GM19025 (cell line): ENCODE results near the gene EDN3.
"Not testable (repeated sequence)": the region's sequence is repeated elsewhere in the genome, so short reads cannot be mapped to it uniquely, and the experiment has no call there.

Experiments used
- ATAC-seq: cut with Tn5 transposase; IDR thresholded peaks from one replicate; pipeline ENCODE4 v1.9.1; 2021; ENCODE audit warnings: mild to moderate bottlenecking, low read depth, moderate library complexity; ENCODE audit not compliant: unreplicated experiment

Gene EDN3

DNA sequence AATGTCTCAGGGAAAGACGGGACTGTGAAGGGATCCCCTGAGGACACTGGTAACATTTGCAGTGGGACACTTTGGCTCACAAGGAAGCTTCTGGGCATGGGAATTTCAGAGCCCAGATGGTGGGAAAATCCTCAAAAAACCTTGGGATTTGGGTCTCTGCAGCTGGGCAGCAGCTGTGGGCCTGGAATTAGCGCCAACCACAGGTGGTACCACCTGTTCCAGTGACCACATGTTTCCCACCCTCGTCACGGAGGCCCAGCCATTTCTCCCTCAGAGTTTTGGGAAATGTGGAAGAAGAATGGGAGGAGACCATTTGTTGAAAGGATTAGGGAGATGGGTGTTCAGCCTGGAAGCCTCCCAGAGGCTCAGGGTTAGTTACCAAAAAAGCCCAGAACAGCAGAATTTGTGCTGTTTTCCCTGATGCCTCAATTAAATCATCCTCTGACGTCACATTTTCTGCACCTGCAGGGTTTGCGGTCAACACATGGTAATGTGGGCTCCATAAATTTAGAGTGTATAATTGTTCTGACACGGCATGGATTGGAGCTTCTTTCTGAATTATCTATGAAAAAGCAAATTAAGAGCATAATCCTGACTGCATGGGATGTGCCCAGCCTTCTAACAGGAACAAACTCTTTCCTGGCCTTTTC is 34.4 kb downstream of the EDN3 start:
- no peak for ATAC-seq

DNA sequence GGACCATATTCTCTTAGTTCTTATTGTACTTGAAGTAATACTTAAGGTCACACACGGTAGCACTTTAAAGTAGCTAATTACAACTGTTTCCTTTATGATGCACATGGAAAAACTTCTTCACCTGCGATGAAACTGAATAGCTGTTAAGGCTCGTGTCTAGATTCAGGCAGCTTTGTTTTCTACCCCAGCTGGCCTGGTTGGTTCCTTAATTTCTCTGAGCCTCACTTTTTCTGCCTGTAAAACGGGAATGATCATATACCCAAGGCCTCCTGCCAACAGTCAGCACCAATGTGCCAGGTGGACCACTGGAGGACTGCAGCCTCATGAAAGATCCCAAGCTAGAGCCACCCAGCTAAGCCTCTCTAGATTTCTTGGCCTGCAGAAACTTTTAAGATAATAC is 35.0 kb downstream of the EDN3 start:
- no peak for ATAC-seq

GRCh38 chr20:59336540-59336939 is 36.1 kb downstream of the EDN3 start:
- ATAC-seq = no peak

DNA sequence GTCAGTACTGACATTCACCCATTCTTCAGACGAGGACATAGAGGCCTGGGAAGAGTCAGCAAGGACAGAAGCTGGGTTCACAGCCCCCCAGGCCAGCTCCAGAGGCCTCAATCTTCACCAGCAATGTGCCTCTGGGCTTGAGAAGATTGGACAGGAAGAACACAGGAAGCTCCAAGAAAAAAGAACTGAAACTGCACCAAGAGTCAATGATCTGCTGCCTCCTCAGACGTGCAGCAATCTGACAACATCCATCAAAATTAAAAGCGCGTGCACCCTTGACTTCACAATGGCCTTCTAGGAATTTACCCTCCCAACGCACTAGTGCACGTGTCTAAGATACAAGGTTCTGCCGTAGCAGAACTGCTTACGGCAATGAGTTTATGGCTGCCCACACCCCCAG is 38.0 kb downstream of the EDN3 start:
- not testable (repeated sequence) for ATAC-seq

GRCh38 chr20:59340201-59340885 is 39.9 kb downstream of the EDN3 start:
- no peak for ATAC-seq

- not testable (repeated sequence) for ATAC-seq
These were observed 41.0 kb downstream of the EDN3 start for GRCh38 chr20:59341285-59342022.

GRCh38 chr20:59342023-59342957 is 41.9 kb downstream of the EDN3 start:
- ATAC-seq = no peak

DNA sequence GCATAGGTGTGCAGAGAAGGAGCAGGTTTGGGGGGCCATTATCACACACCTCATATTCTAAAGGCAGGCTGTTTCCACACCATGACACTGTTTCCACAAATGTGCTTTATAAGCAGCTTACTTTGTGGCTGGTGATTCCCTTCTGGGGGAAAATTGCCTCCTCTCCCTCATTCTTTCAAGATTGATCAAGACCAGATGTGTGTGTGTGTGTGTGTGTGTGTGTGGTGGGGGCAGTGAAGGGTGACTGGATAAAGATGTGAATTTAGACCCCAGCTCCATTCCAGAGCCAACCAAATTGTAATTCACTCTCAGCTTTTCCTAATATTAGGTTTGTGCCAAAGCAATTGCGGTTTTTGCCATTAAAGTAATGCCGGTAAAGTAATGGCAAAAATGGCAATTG is 45.6 kb downstream of the EDN3 start:
- ATAC-seq = no peak

DNA sequence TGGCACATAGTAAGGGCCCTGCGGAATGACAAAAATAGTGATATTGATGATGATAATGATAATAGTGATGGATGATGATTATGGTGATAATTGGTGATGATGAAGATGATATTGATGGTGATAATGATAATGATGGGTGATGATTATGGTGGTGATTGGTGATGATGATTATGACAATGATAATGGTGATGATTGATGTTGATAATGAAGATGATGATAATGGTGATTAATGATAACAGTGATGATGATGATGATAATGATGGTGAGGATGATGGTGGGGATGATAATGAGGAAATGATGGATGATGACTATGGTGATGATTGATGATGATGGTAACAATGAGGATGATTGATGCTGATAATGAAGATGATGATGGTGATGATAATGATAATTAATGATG is 48.9 kb downstream of the EDN3 start:
- ATAC-seq = no peak

DNA sequence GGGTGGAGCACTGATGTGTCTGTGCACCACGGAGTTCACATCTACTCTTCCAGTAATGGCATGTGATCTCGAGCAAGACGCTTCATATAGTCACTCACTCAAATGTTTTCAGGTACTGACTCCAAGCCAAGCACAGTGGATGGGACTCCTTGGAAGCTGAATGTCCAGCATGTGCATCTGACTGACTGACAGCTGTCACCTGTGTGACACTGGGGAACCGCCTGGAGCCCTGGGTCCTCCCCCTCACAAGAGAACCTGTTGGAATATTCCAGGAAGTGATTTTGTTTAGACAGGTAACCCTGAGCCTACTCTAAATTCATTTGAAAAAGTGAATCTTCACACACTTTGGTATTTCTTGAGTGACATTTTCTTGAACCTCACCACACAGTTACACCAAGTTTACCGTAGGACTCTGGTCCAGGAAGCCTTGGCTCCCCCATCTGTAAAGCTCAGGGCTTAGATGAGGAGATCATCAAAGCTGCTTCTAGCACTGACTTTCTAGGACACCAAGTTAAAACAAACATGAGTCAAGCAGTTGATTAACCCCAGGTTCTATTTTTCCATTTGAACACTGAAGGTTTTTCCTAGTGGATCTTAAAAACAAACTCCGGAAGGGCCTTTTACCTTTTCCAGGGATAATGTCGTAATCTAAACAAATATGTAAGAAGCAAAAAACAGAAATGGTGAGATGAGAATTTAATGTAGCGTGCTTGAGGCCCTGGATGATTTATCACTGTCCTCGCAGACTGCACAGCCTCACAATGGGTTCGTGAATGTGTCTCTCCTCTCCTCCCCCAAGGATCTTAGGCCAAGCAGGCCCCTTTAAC is 50.1 kb downstream of the EDN3 start:
- no peak for ATAC-seq

- no peak for ATAC-seq
These were observed 51.0 kb downstream of the EDN3 start for GRCh38 chr20:59351157-59352040.

GRCh38 chr20:59352541-59352940 is 52.1 kb downstream of the EDN3 start:
- ATAC-seq = no peak

DNA sequence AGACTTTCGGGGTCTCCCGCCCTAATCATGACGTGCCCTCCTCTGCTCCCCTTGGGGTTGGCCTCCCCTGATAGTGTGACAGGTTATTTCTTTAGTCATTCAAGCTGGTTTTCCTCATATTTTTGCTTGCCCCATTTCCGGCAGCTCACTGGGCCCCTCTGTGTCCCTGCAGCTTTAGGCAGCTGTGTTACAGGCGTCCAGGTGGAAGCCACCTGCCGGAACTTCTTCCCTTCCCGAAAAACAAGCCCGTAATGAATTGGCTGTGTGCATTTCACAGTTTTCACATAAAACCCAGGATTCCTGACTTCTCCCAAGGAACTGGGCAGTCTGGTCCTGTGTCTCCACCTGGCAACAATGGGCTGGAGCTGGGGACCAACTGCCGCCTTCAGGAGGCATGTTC is 52.6 kb downstream of the EDN3 start:
- ATAC-seq = no peak

DNA sequence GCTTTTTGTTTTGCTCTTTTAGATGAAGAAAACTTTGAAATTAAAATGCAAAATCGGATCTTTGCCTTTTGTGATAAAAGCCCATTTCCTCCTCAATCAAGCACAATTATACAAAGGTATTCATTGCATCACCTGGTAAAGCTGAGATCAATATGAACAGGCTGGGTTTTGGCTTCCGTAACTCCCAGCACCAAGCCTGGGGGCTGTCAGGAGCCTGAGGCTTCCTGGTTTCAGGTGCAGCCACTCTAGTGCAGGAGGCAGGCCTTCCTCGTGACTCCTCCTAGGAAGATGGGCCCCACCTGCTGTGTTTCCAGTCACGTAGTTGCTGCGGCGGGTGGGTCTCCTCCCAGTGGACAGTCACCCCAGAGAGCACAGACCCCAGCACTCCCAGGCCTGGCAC is 54.0 kb downstream of the EDN3 start:
- ATAC-seq = no peak

DNA sequence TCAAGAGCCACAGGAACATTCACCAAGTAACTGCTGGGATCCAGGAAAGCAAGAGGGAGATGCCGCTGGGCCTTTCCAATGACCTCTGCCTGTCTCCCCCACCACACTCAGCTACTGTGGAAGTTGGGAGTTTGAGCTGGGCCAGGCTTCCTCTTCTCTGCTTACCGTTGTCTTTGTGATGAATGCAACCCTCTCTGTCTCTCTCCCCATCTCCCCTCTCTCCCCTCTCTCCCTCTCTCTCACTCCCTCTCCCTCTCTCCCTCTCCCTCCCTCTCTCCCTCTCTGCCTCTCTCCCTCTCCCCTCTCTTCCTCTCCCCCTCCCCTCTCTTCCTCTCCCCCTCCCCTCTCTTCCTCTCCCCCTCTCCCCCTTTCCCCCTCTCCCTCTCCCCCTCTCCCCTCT is 54.8 kb downstream of the EDN3 start:
- no peak for ATAC-seq

DNA sequence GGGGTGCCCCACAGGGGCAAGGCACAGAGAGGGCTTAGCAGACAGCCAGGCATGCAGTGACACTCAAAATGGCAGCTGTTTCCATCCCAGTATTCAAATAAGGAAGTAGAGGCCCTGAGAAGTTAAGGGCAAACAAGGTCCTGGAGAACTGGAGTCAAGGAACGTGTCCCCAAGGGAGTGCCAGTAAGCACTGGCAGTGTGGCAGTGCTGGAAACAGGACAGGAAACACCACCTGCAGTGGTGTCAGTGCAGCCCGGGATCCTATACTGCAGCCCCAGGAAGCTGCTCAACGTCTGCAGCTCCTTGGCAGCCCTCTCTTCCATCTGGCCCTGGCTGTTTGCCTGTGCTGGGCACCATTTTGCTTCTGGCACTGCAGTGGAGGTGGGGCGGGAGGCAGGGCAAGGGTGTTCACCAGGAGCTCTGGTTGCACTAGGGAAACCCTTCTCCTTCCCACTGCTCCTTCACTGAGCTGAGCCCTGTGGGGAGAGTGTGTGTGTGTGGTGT is 56.3 kb downstream of the EDN3 start:
- no peak for ATAC-seq

- ATAC-seq = not testable (repeated sequence)
These were observed 58.4 kb downstream of the EDN3 start for GRCh38 chr20:59358793-59359192.

DNA sequence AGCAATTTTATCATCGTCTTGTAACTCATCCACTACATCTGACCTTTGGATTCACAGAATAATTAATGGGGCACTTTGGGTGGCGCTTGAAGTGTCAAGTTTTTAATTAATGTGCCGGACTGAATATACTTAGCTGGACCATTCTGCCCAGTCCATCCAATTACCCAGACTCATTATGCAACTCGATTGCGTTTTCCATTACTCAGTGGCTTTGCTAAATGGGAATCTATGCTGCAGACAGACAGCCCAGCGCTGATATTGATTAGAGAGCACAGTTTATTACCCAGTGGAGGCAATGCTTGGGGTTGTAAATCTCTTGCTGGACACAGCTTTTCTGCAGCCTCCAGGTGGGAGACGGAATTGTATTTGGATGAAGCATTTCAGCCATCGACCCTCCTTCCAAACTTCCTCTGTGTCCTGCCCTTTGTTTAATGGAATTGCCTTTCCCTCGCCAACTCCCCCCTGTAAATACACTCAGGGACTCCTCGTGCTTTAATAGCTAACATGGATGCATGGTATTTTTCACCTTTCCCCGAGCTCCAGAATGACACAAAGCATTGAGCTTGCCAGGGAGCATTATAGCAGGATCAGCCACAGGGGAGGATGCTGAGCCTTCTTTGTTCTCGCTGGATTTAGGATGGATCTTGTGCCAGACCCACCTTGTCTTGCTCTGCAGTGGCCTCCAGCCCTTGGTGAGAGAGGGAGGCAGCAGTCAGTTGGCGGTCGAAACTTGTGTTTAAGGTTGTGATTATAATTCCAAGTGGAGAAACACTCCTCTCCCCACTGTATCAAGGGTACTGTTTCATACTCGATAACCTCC is 59.7 kb downstream of the EDN3 start:
- no peak for ATAC-seq
